Spleen (tissue), 11 donors: Measurements from ENCODE around the gene PDE1A. TPM values are rescaled to one million over a fixed set of nuclear protein-coding genes. Genes with fewer than 3 reads are reported as not detected.
"Not testable (repeated sequence)": the region's sequence is repeated elsewhere in the genome, so short reads cannot be mapped to it uniquely, and the experiment has no call there.

Source experiments
- DNase-seq: peaks from one replicate; pipeline ENCODE4 v3.0.0-alpha.2; 2020
- H3K27ac ChIP-seq, 8 donors: fragments of 200-600 bp; sonication (generic) in 7 of 8; 1 replicate in 4 of 8; 2 replicates in 4 of 8; pipeline versions ENCODE4 v1.5.0 to v1.8.0; 2016 to 2021; ENCODE audit warnings: inconsistent platforms in 4 of 8, mild to moderate bottlenecking in 4 of 8, moderate library complexity in 1 of 8
- H3K27me3 ChIP-seq, 7 donors: fragments of 200-600 bp; sonication (generic) in 6 of 7; replicated peaks in 1 of 7; 1 replicate in 4 of 7; 2 replicates in 3 of 7; pipeline versions ENCODE4 v1.5.0 to v1.8.0; 2016 to 2021; ENCODE audit warnings: inconsistent platforms in 3 of 7, mild to moderate bottlenecking in 1 of 7
- H3K36me3 ChIP-seq, 6 donors: fragments of 200-600 bp; sonication (generic) in 5 of 6; 1 replicate in 4 of 6; 2 replicates in 2 of 6; pipeline versions ENCODE4 v1.5.0 to v1.8.0; 2016 to 2021; ENCODE audit warnings: inconsistent platforms in 2 of 6
- H3K4me1 ChIP-seq, 6 donors: fragments of 200-600 bp; sonication (generic) in 5 of 6; 1 replicate in 3 of 6; 2 replicates in 3 of 6; pipeline versions ENCODE4 v1.5.0 to v1.8.0; 2016 to 2021; ENCODE audit warnings: inconsistent platforms in 3 of 6
- H3K4me3 ChIP-seq, 8 donors: fragments of 200-600 bp; sonication (generic) in 7 of 8; 1 replicate in 4 of 8; 2 replicates in 4 of 8; pipeline versions ENCODE4 v1.5.0 to v1.8.0; 2016 to 2021; ENCODE audit warnings: inconsistent platforms in 4 of 8, mild to moderate bottlenecking in 4 of 8, moderate library complexity in 2 of 8
- H3K9me3 ChIP-seq, 8 donors: fragments of 200-600 bp; sonication (generic) in 7 of 8; 1 replicate in 4 of 8; 2 replicates in 4 of 8; pipeline versions ENCODE4 v1.5.0 to v1.8.0; 2016 to 2021; ENCODE audit warnings: inconsistent platforms in 4 of 8
- CTCF ChIP-seq, 11 experiments: fragments of 200-600 bp in 7 of 11; fragments of 450-650 bp in 4 of 11; sonication (generic) in 4 of 11; IDR thresholded peaks in 8 of 11; conservative IDR thresholded peaks in 3 of 11; 1 replicate in 7 of 11; 2 replicates in 4 of 11; pipeline versions ENCODE4 v1.4.0 to v1.8.0; 2016 to 2021; ENCODE audit warnings: antibody characterized with exemption in 11 of 11, inconsistent platforms in 4 of 11, mild to moderate bottlenecking in 1 of 11
- POLR2A ChIP-seq, 3 donors: fragments of 450-650 bp; IDR thresholded peaks; one replicate each; pipeline ENCODE4 v1.5.1; 2017; ENCODE audit warnings: antibody characterized with exemption in 3 of 3, mild to moderate bottlenecking in 1 of 3
- POLR2AphosphoS5 ChIP-seq, 3 donors: sonication (generic); formaldehyde crosslinking; IDR thresholded peaks; one replicate each; pipeline ENCODE4 v1.5.1; 2017; ENCODE audit warnings: antibody characterized with exemption in 3 of 3
- WGBS, 5 donors: extraction: QIAGEN DNeasy Blood & Tissue Kit in 3 of 5; methylation state at CpG; one replicate each; pipeline versions ENCODE4 v1.1.5 to v1.1.7; 2013 to 2018; 5-methylcytosine and 5-hydroxymethylcytosine counted together
- intact Hi-C: fragments of 100-400 bp; cut with DNase I; formaldehyde crosslinking; loops from one replicate; pipeline ENCODE4 v1.15.0; 2023; ENCODE audit warnings: low total_unique reads
- polyA plus RNA-seq, 3 donors: library from polyadenylated mRNA; stranded (reverse); fragments of 200-250 nt; gene quantifications; one replicate each; pipeline ENCODE4 v1.2.1, GENCODE V29; 2013
- total RNA-seq, 7 donors: library from RNA; depleted of rRNA in 3 of 7; stranded (reverse); fragments of >200 nt in 3 of 7; fragmentation: NEBNext Ultra II Directional in 4 of 7; extraction: Animal tissue kit (Norgen Biotek cat#: 25700) in 4 of 7; gene quantifications; one replicate each; pipeline versions ENCODE4 v1.1.0 to v1.2.1, GENCODE V29; 2016 to 2021
- donor health status: healthy with polysubstance abuse.
- donor health status: DM: no; HTN: no; CAD: no; lungs with moderate emphysema.
- donor health status: DM: no; HTN: no; CAD: no.
- donor health status: Bipolar disorder and iron deficiency.
- donor health status: healthy.
- donor health status: DM: no; HTN: no; CAD: no.
- donor health status: DM: yes; HTN: yes; CAD: no.

Gene PDE1A
- total and polyA plus RNA-seq, 10 donors: 1.5 to 7.8 (median 2.8) TPM

- Histone ChIP-seq H3K4me3 (no peak overlapping the region), H3K36me3 (no peaks in the 10 kb centered on the region), H3K9me3 (peaks cover 0 to 10% (median 0%) of the 10 kb centered on the region in 8 donors), H3K4me1 (no peaks in the 10 kb centered on the region), H3K27ac (no peak overlapping the region), H3K27me3 (no peaks in the 10 kb centered on the region)
- TF ChIP-seq POLR2A (IDR thresholded peaks at IDR 0.05) (no peak), POLR2AphosphoS5 (IDR thresholded peaks at IDR 0.05) (no peak), CTCF (IDR thresholded peaks at IDR 0.05 in 8 of 11, conservative IDR thresholded peaks at IDR 0.05 in 3 of 11) (no peak)
- 45 to 89% (median 72%) methylated on average over 1 to 2 of the region's 2 CpGs for whole genome bisulfite sequencing, 5 donors
- intact Hi-C loops: no loop called here
- no peak for DNase-seq
Measured at GRCh38 chr2:182391443-182391842, 35.4 kb downstream of the PDE1A start.

GRCh38 chr2:182386267-182386880 lies 40.5 kb downstream of the PDE1A start:
- H3K4me3 ChIP-seq, H3K4me1 ChIP-seq, H3K27ac ChIP-seq, DNase-seq, H3K36me3 ChIP-seq, intact Hi-C loops, H3K27me3 ChIP-seq: not testable (repeated sequence)
- WGBS, 5 donors: 90 to 95% (median 92%) methylated on average over 20 to 42 of the region's 42 CpGs
- peaks cover 0 to 45% (median 28%) of the 10 kb centered on the region in 8 donors for H3K9me3 ChIP-seq

- Histone ChIP-seq H3K9me3 (peaks cover 0 to 45% (median 28%) of the 10 kb centered on the region in 8 donors), H3K4me1 (no peaks in the 10 kb centered on the region), H3K36me3 (no peaks in the 10 kb centered on the region), H3K4me3 (no peak overlapping the region), H3K27ac (no peak overlapping the region), H3K27me3 (no peaks in the 10 kb centered on the region)
- intact Hi-C loops: no loop called here
- TF ChIP-seq POLR2AphosphoS5 (IDR thresholded peaks at IDR 0.05) (no peak), CTCF (IDR thresholded peaks at IDR 0.05 in 8 of 11, conservative IDR thresholded peaks at IDR 0.05 in 3 of 11) (no peak), POLR2A (IDR thresholded peaks at IDR 0.05) (no peak)
- DNase-seq: no peak
Measured at GRCh38 chr2:182384860-182385259, 42.0 kb downstream of the PDE1A start.

GRCh38 chr2:182381225-182381624 lies 45.6 kb downstream of the PDE1A start:
- no peak for DNase-seq
- intact Hi-C loops: no loop called here
- TF ChIP-seq POLR2AphosphoS5 (IDR thresholded peaks at IDR 0.05): no peak
- no peak for TF ChIP-seq POLR2A (IDR thresholded peaks at IDR 0.05)
- TF ChIP-seq CTCF (IDR thresholded peaks at IDR 0.05 in 8 of 11, conservative IDR thresholded peaks at IDR 0.05 in 3 of 11): no peak
- no peak overlapping the region for H3K27ac ChIP-seq
- no peaks in the 10 kb centered on the region for H3K4me1 ChIP-seq
- H3K27me3 ChIP-seq: no peaks in the 10 kb centered on the region
- H3K4me3 ChIP-seq: no peak overlapping the region
- H3K9me3 ChIP-seq: peaks cover 0 to 50% (median 42%) of the 10 kb centered on the region in 8 donors
- H3K36me3 ChIP-seq: no peaks in the 10 kb centered on the region
- WGBS, 5 donors: 87 to 95% (median 90%) methylated on average over 8 of the region's 8 CpGs
